Measurements from ENCODE around the gene SDSL.

Gene SDSL

GRCh38 chr12:113469949-113470743 lies 48.0 kb downstream of the SDSL start:
- DNase-seq = no peak

DNA sequence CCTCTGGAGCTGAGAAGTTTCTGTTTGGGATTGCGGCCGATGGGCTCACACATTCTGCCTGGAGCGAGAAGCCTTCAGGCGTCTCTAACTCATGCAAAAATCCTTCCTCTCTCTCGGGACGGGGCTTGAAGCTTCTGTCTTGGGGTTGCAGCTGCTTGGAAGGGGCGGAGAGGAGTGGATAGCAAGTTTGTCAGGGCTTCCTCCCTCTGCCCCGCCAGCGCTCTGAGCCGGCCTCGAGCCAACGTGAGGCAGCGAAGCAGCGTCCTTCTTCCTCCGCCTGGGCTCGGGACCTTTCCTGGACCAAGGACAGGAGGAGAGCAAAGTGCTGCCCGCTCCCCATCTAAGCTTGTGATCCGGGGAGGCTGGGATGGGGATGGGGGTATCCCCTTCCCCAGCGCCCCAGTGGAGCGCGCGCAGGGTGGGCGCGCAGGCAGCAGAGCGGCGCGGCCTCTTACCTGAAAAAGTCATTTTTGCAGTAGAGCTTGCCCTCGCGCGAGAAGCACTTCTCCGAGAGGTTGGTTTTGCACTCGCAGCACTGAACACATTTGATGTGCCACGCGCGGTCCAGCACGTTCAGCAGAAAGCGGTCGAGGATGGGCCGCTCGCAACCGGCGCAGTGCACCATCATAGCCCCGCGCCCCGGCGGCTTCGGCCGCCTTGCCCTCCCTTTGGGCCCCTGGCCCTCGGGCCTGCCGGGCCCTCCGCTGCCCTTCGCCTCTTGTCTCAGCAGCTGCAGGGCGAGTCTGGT lies 48.9 kb downstream of the SDSL start:
- no peak for DNase-seq

DNA sequence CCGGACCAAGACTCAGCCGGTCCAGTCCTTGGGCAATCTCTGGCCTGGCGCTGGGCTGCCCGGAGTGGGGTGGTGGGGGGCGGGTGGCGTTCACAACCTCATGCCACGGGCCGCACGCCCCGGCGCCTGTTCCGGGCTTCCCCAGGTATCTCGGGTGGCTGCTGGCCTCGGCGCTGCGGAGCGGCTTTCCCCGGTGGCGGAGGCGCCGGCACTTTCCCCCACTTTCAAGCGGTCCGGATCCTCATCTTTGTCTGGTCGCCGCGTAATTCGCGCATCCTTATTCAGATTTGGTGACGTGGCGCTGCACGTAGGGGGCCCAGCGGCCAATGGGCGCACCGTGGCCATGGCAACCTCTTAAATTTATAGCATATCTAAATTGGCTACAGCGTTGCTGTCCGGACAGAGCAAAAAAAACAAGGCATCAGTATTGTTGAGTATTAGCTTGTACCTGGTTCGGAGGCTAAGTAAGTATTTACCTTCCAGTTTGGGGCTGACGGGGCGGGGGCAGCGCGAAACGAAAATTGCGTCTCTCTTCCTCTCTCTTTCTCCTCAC lies 49.5 kb downstream of the SDSL start, which contains the start of gene LHX5:
LHX5 (minus strand) TSS at position 253 of the 553 bp plus-strand sequence. CDS start 373 bp downstream, outside the sequence.
- no peak for DNase-seq

- no peak for DNase-seq
These were observed 50.3 kb downstream of the SDSL start for GRCh38 chr12:113472191-113473121.

DNA sequence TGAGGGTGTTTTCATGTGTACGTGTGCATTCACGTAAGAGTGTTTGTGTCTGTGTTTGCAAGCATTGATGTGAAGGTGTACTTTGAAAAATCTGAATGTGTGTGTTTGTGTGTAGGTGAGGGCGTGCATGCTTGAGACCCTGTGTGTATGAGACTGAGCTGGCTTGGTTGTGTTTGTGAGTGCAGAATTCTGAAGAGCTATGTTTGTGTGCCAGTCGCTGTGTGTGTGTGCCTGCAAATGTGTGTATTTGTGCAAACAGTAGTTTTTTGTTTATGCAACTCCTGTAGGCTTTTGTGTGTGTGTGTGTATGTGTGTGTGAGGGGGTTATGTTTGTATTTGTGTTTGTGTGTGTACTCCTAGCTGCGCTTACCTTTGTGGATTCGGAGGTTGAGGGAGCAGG lies 51.2 kb downstream of the SDSL start:
- no peak for DNase-seq

DNA sequence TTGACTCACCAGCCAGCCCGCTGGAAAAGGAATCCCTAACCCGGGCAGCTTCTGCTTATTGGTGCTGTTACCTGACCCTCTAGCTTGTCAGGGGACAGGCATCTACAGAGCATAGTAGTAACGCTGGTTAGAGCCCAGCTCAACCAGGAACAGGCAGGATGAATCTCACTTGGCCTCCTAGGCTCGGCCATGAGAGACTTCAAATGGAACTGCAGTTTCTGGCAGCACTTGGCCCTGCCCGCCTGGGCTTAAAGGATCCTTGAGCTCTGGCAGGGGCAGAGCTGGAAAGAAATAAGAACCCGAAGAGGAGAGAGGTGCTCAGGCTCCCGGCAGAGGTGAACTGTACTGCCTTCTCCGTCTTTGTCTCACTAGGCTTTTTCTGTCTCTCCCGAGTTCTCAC lies 51.8 kb downstream of the SDSL start:
- DNase-seq = no peak

GRCh38 chr12:113474635-113475436 lies 52.7 kb downstream of the SDSL start:
- no peak for DNase-seq

GRCh38 chr12:113475451-113476175 lies 53.4 kb downstream of the SDSL start:
- no peak for DNase-seq

DNA sequence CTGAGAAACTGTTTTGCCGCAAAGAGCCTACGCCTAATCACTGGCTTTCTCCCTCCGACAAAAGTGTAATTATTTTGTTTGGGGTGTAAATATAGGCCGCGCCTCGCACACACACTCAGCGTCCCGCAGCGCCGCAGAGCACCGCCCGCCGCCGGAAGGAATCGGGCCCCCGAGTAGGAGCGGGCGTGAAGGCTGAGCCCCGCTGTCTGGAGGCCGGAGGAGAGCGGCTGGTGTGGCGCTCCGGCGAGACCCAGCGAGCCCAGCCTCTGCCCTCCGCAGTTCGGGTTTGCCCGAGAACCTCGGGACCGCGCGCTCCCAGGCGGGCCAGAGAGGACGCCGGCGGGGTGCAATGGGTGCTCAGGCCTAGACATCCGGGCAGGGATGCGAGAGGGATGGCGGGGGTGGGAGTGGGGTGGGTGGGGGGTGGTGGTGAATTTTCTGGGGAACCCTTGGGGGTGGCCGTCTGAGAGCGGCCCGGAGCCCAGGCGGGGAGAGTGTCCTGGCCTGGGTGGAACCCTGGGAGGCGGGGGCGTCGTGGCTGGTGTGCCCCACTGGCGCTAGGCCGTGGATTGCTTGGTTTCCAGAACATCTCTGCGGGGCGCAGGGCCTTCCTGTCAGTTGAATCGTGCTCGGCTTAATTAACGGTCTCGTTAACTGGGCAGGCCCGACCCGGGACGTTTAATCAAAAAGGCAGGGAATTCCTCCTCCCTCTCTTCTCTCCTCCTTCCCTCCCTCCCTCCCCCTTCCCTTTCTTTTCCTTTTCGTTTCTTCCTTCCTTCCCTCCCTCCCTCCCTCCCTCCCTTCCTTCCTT lies 54.2 kb downstream of the SDSL start:
- no peak for DNase-seq

GRCh38 chr12:113477171-113477841 lies 55.1 kb downstream of the SDSL start:
- DNase-seq = no peak

GRCh38 chr12:113477842-113478215 lies 55.6 kb downstream of the SDSL start:
- DNase-seq = no peak

GRCh38 chr12:113478351-113479011 lies 56.3 kb downstream of the SDSL start:
- no peak for DNase-seq

DNA sequence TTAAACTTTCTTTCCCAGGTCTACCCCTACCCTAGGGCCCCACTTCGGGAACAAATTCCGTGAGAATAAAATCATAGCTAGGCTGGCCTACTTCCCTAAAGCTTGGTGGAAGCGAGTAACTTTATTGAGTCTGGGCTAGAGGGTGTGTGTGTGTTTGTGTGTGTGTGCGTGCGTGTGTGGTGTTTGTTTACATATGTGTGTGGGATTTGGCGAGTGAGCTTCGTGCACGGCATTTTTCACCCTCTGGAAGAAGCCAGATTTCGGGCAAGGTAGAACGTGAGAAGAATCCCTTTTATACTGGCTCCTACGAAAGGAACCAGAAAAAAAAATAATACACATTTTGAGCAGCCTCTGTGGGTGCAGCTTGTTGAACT lies 57.0 kb downstream of the SDSL start:
- DNase-seq = no peak

DNA sequence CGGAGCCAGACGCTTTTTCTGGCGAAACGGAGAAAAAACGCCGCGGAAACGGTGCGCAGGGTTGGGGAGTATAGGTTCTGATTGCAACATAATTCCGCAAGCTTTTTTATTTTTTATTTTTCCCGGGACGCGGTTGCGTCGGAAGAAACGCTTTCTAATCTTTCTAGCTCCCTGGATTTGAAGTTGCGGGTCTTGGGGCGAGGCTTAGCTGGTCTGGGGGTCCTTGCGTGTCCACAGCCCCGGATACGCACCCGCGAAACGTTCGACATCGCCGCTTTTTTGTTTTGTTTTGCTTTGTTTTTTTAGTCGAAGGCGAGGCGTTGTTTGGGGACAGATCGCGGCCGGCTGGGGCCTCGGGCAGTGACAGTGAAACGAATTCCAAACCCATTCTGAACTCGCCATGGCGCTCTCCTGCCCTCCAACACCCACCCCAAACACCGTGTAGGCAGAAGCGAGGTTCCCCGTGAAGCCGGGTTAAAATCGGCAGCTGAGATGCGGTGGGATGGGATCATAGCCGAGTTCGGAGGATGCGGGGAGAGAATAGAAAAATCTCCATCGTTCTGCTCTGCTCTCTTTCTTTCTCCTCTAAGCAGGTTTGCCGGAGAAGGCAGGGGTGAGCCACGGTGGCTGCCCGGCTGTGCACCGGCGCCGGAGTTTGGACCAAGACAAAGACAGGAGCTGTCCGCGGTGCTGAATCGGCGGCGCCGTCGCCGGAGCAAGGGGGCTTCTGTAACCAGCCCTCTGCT lies 57.6 kb downstream of the SDSL start:
- no peak for DNase-seq

DNA sequence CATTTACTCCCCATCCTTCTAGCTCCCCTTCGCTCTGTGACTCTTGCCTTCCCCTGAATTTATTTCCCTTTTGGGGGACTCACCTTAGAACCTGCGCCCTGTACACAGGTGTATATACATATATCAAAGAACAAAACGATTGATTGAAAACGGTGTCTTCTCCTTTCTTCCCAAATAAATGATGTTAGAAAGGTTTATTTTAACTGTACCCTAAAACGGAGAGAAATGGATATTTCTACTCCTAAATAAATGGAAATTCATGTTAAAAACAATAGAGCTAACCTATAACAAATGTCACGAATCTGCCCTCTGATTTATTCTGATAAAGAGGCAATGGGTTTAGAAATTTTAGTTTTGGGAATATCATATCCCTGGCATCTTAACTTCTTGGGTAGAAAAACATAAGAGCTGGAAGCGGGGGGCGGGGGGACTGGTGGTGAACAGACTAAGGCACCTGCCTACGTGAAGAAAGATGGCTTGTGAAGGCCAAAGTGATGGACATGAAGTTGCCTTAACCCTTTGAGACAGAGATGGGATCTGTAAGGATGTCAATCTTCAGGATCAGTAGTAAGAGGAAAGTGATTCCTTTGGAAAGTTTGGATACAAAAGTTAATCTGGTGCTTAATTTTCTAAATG lies 58.3 kb downstream of the SDSL start:
- DNase-seq = no peak

DNA sequence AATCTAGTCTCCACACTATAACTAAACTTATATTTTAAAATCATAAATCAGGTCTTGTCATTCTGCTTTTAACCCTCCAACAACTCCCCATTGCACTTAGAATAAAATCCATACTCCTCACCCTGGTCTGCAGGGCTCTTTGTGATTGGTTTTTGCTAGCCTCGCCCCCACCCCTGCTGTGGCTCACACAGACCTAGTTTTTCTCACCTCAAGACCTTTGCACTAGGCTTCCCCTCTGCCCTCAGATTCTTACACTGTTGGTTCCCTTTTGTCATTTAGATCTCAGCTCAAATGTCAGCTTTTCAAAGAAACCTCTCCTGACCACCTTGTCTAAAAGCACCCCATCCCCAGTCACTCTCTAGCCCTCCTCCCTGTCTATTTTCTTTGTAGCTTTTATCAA lies 60.2 kb downstream of the SDSL start:
- no peak for DNase-seq

DNA sequence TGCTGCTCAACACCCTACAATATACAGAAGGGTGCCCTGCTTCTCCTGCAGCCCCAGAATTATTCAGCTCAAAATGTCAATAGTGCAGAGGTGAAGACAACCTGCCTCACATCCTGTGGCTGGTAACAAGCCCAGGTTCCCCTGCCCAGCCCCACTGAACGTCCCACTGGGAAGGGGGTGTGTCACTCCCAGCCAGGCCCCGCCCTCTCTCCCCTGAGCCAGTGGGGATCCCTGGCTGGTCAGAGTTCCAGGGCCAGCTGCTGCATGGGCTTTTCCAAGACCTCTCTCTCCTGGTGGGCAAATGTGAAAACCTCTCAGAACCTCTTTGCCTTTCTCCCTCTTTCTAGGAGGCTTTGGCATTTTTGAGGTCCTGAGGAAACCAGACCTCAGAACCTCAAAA lies 63.1 kb downstream of the SDSL start:
- DNase-seq = no peak

- no peak for DNase-seq
These were observed 64.5 kb downstream of the SDSL start for GRCh38 chr12:113486722-113487121.
